T-helper 2 cell treated with Interferon-gamma antibody and Interleukin-4, amounts not matched to agents 100 ng/mL and 5 ng/mL, for 36 hours (primary cell): ENCODE data around the gene PDE1C. TPM values are rescaled to one million over a fixed set of nuclear protein-coding genes. Genes with fewer than 3 reads are reported as not detected.

ENCODE experiments used
- intact Hi-C: fragments of 100-400 bp; cut with micrococcal nuclease; formaldehyde crosslinking; loops from one replicate; pipeline ENCODE4 v1.15.1; 2023
- total RNA-seq: library from RNA; stranded (reverse); gene quantifications from 2 replicates; pipeline ENCODE4 v1.2.3, GENCODE V29; 2022

PDE1C gene
- total RNA-seq, 1 donor from 2014 or later = not detected

GRCh38 chr7:32075612-32076011, 5.4 kb upstream of the PDE1C start:
- intact Hi-C loops = no loop called here

GRCh38 chr7:32074787-32075585, 4.8 kb upstream of the PDE1C start:
- intact Hi-C loops = no loop called here

DNA sequence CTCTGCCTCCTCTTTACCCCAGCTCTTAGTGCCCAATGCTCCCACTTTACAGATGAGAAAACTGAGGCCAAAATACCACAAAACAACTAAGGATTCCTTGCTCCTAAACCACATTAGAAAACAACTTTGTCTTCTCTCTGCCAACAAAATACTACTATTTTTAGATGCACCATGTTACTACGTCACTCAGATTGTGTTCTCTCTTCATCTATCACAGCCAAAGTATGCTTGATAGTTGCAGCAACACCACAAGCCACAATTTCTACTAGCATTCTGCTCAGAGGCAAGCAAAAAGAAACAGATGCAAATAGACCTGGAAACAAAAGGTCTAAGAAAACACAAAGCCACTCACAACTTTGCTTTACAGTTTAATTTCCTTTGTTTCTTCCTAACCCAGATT, 3.3 kb upstream of the PDE1C start:
- intact Hi-C loops = no loop called here

- intact Hi-C loops = no loop called here
Measured at GRCh38 chr7:32072397-32072796, 2.2 kb upstream of the PDE1C start.

- intact Hi-C loops = no loop called here
Measured at GRCh38 chr7:32071466-32072091, 1.4 kb upstream of the PDE1C start.

- intact Hi-C loops = no loop called here
Measured at GRCh38 chr7:32070051-32070405, 179 bp downstream of the PDE1C start.

- intact Hi-C loops = no loop called here
Measured at GRCh38 chr7:32069116-32069650, 1.0 kb downstream of the PDE1C start.

DNA sequence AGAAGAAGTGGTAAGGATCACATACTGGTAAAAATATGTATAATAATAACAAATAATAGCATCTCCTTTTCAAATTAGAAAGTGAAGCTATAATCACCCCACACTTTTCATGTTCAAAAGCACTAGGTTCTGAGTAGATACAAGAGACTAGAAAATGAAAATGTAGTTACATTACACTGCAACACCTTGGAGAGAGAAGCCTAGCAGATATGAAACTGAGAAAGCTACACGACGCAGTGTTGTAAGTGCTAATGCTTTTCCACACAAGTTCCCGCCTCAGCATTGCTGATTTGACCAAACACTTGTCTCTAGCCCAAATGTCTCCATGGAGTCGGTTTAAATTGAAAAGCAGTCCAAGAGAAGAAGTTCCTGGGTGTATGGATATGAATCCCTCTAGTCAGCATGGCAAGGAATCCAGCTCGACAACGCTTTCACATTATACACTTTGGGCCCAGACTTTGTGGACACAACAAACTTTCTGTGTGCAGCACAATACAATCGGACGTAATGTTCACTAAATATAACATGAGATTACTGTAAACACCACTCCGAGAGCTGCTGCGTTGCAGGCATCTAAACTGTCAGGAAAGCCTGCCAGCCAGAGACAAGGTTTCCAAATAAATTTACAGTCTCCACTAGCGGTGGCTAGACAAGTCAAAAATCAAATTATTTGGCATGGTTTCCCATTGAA, 1.7 kb downstream of the PDE1C start:
- intact Hi-C loops = no loop called here

DNA sequence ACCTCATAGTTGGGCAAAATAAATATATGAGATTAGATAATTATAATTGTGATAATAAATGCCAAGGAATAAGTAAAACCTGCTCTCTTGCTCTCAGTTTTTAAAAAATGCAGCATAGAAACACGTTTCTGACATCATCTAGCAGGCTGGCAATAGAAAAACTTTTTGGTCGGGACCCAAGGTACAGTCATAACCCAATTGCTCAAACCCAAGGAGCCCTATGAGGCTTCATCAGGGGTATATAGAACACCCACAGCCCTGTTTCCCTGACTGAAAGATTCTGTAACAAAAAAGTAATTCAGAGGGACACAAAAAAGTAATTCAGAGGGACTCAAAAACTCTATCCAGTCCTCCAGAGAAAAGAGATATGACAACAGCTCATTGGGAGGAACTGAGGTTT, 3.8 kb downstream of the PDE1C start:
- intact Hi-C loops = no loop called here

- intact Hi-C loops = loop anchor here (5.0 kb wide), 1 partner anchor 321 kb away; no protein-coding TSS in a partner anchor
Measured at GRCh38 chr7:32063614-32064013, 6.6 kb downstream of the PDE1C start.

DNA sequence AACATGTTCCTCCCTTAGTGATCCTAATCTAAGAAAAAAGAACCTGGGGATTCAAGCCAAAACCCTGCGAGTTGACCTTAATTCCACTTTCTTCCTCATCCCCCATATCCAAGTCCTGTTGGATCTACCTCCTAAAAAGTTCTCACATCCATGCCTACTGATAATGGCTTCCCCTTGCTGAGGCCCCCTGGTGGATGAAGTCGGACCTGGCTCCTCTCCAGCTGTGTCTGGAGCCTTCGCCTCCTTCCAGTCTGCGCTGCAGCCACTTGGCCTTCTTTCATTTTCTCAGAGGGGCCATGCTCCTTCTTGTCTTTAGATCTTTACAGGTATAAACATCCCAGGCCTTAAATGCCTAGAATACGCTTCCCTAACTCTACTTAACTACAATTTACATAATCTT, 8.1 kb downstream of the PDE1C start:
- intact Hi-C loops = loop anchor here (5.0 kb wide), 1 partner anchor 320 kb away; no protein-coding TSS in a partner anchor

DNA sequence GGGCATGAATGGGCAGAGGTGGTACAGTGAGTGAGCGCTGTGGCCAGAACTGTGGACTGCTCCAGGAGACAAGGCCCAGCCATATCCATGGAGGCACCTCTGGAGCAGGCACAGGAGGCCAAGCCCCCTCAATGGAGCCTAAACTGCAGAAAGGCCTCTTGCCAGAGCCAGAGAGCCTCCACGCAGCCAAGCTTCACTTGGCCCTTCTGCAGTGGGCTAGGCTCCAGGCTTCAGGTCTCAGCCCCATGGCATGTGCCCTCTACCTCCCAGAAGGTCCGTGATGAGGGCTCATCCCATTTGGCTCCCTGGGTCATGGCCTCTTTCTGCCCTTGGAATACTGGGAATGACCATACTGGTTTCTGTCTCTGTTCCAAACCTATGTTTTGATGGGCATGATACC, 8.9 kb downstream of the PDE1C start:
- intact Hi-C loops = loop anchor here (5.0 kb wide), 1 partner anchor 319 kb away; no protein-coding TSS in a partner anchor

DNA sequence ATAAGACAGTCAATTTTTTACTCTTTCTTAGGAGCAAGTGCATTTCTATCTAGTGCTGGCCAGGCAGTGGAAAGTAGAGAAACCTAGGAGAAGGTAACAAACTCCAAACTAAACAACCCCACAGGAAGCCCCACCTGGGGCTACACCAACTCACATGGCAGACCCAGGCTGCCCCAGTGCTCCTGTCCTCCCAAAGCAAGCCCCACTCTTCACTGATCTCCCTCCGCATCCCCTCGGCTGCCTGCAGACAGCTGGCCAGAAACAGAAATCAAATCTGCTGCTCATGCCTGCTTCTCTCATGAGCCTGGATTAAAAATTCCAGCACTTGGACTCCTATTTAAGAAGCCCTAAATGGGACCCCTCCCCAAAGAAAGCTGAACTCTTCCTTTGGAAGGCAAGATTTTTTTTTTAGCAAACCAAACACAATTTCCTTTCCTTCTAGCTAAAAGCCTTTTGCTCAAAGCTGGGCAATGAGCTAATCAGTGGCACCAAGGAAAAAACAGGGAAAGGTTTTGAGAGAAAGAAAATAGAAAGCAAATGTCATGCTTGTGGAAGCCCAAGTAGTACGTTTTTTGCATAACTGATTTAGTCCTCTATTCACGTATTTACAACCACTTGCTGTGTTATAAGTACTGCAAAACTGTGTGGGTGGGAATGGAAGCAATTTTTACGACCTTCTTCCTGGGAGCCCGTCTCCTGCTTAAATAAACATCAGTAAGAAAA, 10.8 kb downstream of the PDE1C start:
- intact Hi-C loops = loop anchor here (5.0 kb wide), 1 partner anchor 317 kb away; no protein-coding TSS in a partner anchor

DNA sequence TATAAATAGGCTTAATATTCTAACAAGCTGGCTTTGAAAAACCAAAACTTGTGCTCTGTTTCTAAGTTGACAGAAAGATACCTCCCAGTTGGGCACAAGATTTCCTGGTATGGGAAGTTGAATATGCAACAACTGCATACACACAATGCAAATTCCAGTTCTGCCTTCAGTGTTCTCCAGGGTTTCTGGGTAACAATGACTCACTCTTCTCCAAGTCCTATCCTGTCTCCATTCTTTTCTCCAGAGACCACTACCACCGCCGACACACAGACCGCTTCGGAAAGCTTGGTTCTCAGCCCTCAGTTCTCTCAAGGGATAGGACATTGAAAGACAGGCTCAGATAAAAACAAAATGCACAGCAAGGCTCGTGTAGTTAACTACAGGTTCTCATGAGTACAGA, 12.2 kb downstream of the PDE1C start:
- intact Hi-C loops = no loop called here

DNA sequence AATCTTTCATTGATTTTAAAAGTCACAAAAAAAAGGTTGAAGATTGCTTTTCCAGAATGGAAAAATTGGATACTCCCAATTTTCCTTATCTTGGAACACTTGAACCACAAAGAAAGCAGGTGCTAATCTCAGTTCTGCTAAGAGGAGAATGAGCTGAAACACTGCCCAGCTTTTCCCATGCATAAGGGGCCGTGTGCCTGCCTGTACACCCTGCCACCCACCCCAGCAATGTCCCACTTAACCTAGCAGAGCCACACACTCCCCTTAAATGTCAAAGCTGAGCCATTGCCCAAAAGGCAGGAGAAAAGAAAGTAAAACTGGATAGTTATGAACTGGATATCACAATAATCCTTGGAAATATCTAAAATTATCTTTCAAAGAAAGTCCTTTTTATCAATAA, 13.4 kb downstream of the PDE1C start:
- intact Hi-C loops = no loop called here

DNA sequence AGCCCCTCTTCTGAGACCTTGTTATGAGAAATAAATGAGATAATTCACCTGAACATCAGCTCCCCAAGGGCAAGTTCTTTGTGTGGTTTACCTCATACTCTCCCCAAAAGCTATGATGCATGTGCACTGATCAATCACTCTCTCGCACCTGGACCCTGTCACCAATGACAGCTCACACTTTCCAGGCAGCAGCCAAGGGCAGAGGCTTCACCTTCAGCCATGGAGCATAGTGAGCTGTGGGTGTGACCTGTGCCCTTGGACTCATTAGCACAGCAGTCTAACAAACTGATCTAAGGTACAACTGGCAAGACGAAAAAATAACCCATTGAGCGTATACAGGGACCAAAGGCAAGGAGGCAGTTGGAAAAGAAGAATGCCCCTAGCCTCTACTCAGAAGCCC, 17.0 kb downstream of the PDE1C start:
- intact Hi-C loops = no loop called here

DNA sequence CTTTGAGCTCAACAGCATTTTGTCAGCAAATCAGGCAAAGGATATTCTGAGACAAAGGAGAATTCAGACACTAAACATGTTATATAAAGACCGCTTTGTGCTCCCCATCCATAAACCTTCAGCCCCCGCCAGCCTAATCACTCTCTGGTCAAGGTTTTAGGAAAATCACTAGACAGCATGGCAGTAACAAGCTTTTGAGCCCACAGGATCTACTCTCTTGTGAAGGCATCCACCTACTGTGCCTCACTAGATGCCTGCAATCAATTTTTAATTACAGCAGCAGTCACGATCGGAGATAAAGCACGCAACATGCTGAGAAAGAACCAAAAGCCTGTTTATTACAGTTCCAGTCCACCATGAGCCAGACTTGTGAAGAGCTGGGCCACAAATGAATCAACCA, 19.1 kb downstream of the PDE1C start:
- intact Hi-C loops = no loop called here

GRCh38 chr7:32049599-32049998, 20.6 kb downstream of the PDE1C start:
- intact Hi-C loops = no loop called here

- intact Hi-C loops = no loop called here
Measured at GRCh38 chr7:32048970-32049491, 21.2 kb downstream of the PDE1C start.

DNA sequence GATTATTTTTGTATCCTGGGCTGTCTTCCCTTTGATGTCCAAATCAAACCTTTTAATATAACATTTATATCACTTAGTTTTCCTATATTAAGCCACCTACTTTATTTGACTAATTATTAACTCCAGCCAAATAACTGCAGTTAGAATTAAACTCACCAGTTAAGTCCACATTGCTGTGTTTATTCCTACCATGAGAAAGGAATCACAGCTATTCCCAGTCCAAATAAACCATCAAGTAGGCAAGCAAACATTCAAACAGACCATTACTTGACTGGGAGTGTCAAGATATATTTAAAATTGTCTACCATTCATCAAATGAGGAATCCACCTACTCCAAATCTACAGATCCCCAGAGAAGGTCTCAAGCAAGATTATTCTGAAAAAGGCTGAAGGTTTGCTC, 22.4 kb downstream of the PDE1C start:
- intact Hi-C loops = no loop called here

GRCh38 chr7:32047075-32047474, 23.1 kb downstream of the PDE1C start:
- intact Hi-C loops = no loop called here
